NCI-H446 (cell line): Measurements from ENCODE around the gene IPCEF1.
"Not testable (repeated sequence)": the region's sequence is repeated elsewhere in the genome, so short reads cannot be mapped to it uniquely, and the experiment has no call there.

Source experiments
- DNase-seq, 2 experiments: peaks; one replicate each; lab custom pipeline; 2025; lab: John Stamatoyannopoulos, UW

The IPCEF1 gene

GRCh38 chr6:154246723-154247118, 109.9 kb downstream of the IPCEF1 start:
- no peak for DNase-seq

GRCh38 chr6:154245506-154245905, 111.1 kb downstream of the IPCEF1 start:
- no peak for DNase-seq

GRCh38 chr6:154243793-154244750, 112.5 kb downstream of the IPCEF1 start:
- no peak for DNase-seq

GRCh38 chr6:154242617-154243357, 113.8 kb downstream of the IPCEF1 start:
- no peak for DNase-seq

GRCh38 chr6:154241581-154241980, 115.0 kb downstream of the IPCEF1 start:
- DNase-seq: no peak

- DNase-seq: not testable (repeated sequence)
These were observed 115.5 kb downstream of the IPCEF1 start for GRCh38 chr6:154241061-154241460.

- no peak for DNase-seq
These were observed 117.2 kb downstream of the IPCEF1 start for GRCh38 chr6:154239392-154239791.

- no peak for DNase-seq
These were observed 117.8 kb downstream of the IPCEF1 start for GRCh38 chr6:154238831-154239230.

GRCh38 chr6:154236646-154237301, 119.8 kb downstream of the IPCEF1 start:
- no peak for DNase-seq

- no peak for DNase-seq
These were observed 122.4 kb downstream of the IPCEF1 start for GRCh38 chr6:154234019-154234772.

GRCh38 chr6:154233383-154233782, 123.2 kb downstream of the IPCEF1 start:
- no peak for DNase-seq

GRCh38 chr6:154232013-154232910, 124.3 kb downstream of the IPCEF1 start:
- DNase-seq: no peak

- no peak for DNase-seq
These were observed 125.5 kb downstream of the IPCEF1 start for GRCh38 chr6:154230910-154231595.

- DNase-seq: no peak
These were observed 126.2 kb downstream of the IPCEF1 start for GRCh38 chr6:154230393-154230792.

GRCh38 chr6:154229786-154230185, 126.8 kb downstream of the IPCEF1 start:
- DNase-seq: no peak

- no peak for DNase-seq
These were observed 128.1 kb downstream of the IPCEF1 start for GRCh38 chr6:154228521-154228905.

- no peak for DNase-seq
These were observed 128.6 kb downstream of the IPCEF1 start for GRCh38 chr6:154227862-154228520.

GRCh38 chr6:154226461-154226860, 130.1 kb downstream of the IPCEF1 start:
- no peak for DNase-seq

GRCh38 chr6:154223296-154223695, 133.3 kb downstream of the IPCEF1 start:
- DNase-seq: no peak

GRCh38 chr6:154222716-154223115, 133.9 kb downstream of the IPCEF1 start:
- no peak for DNase-seq
